Measurements from ENCODE around the gene MAFG. TPM values are rescaled to one million over a fixed set of nuclear protein-coding genes. Genes with fewer than 3 reads are reported as not detected.

MAFG gene
- total and polyA plus RNA-seq, 2 experiments from 2014 or later, result 17.2 to 33.4 TPM

- Histone ChIP-seq H3K27me3 (ENCODE audit: insufficient read depth) (no peaks in the 10 kb centered on the region), H3F3A (replicated peaks; ENCODE audit: low read depth) (peaks cover 16% of the 10 kb centered on the region), H3K79me2 (replicated peaks; ENCODE audit: insufficient read depth) (peaks cover 29% of the 10 kb centered on the region), H3K4me3 (no peak overlapping the region), H3K36me3 (ENCODE audit: insufficient read depth) (peaks cover 31% of the 10 kb centered on the region), H3K4me2 (no peak overlapping the region), H3K9me2 (ENCODE audit: insufficient read depth) (no peaks in the 10 kb centered on the region), H2AFZ (no peak overlapping the region), H4K20me1 (replicated peaks; ENCODE audit: insufficient read depth) (peaks cover 18% of the 10 kb centered on the region), H3K4me1 (ENCODE audit: insufficient read depth) (peaks cover 3% of the 10 kb centered on the region; the same call in 1 of the 2 replicates), H3K27ac (ENCODE audit: low read depth) (no peak overlapping the region)
- no peaks in the 10 kb centered on the region for H3K9me3 Mint-ChIP-seq
- H3K27ac Mint-ChIP-seq, result no peak overlapping the region
- H3K4me3 Mint-ChIP-seq, result no peak overlapping the region
- no peak for TF ChIP-seq CREB1 (CRISPR knock-in tag; IDR thresholded peaks at IDR 0.05; ENCODE audit: low read depth)
- TF ChIP-seq ZNF114 (CRISPR knock-in tag; IDR thresholded peaks at IDR 0.05), result no peak
- TF ChIP-seq NANOG (IDR thresholded peaks at IDR 0.05; ENCODE audit: borderline replicate concordance), result no peak
- TF ChIP-seq, protein P1, sequence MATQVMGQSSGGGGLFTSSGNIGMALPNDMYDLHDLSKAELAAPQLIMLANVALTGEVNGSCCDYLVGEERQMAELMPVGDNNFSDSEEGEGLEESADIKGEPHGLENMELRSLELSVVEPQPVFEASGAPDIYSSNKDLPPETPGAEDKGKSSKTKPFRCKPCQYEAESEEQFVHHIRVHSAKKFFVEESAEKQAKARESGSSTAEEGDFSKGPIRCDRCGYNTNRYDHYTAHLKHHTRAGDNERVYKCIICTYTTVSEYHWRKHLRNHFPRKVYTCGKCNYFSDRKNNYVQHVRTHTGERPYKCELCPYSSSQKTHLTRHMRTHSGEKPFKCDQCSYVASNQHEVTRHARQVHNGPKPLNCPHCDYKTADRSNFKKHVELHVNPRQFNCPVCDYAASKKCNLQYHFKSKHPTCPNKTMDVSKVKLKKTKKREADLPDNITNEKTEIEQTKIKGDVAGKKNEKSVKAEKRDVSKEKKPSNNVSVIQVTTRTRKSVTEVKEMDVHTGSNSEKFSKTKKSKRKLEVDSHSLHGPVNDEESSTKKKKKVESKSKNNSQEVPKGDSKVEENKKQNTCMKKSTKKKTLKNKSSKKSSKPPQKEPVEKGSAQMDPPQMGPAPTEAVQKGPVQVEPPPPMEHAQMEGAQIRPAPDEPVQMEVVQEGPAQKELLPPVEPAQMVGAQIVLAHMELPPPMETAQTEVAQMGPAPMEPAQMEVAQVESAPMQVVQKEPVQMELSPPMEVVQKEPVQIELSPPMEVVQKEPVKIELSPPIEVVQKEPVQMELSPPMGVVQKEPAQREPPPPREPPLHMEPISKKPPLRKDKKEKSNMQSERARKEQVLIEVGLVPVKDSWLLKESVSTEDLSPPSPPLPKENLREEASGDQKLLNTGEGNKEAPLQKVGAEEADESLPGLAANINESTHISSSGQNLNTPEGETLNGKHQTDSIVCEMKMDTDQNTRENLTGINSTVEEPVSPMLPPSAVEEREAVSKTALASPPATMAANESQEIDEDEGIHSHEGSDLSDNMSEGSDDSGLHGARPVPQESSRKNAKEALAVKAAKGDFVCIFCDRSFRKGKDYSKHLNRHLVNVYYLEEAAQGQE (IDR thresholded peaks at IDR 0.05; ENCODE audit: unreplicated experiment), result no peak
- TF ChIP-seq CTCF (conservative IDR thresholded peaks at IDR 0.05; ENCODE audit: low read depth in 2 of 2), result no peak
- no peak for TF ChIP-seq STAT1 (IDR thresholded peaks at IDR 0.05; ENCODE audit: unreplicated experiment)
- TF ChIP-seq JUNB (IDR thresholded peaks at IDR 0.05; ENCODE audit: unreplicated experiment), result no peak
- no peak for TF ChIP-seq EZH2phosphoT487 (IDR thresholded peaks at IDR 0.05; ENCODE audit: unreplicated experiment)
- TF ChIP-seq POLR2AphosphoS5 (IDR thresholded peaks at IDR 0.05; ENCODE audit: low read depth), result no peak
- no peak for TF ChIP-seq ZNF462 (CRISPR knock-in tag; IDR thresholded peaks at IDR 0.05)
- TF ChIP-seq EZH2 (IDR thresholded peaks at IDR 0.05; ENCODE audit: low read depth, unreplicated experiment), result no peak
- no peak for TF ChIP-seq ZNF331 (CRISPR knock-in tag; IDR thresholded peaks at IDR 0.05; ENCODE audit: low read depth)
- no peak for TF ChIP-seq ETS1 (IDR thresholded peaks at IDR 0.05)
- H3K36me3 Mint-ChIP-seq (ENCODE audit: low read depth), result peaks cover 88% of the 10 kb centered on the region
- H3K4me1 Mint-ChIP-seq, result peaks cover 2% of the 10 kb centered on the region; the same call in 1 of the 3 replicates
- ATAC-seq, result no peak
- no peak for DNase-seq (ENCODE audit: low spot score)
- H3K27me3 Mint-ChIP-seq (ENCODE audit: insufficient read depth, low read depth, poor library complexity), result peaks cover 19% of the 10 kb centered on the region
These were observed 42.6 kb downstream of the MAFG start for GRCh38 chr17:81884968-81885367.
